SH-SY5Y (cell line): Measurements from ENCODE around the gene TMEM94.

Source experiments
- GATA2 ChIP-seq: IDR thresholded peaks from 2 replicates; pipeline ENCODE4 v1.6.1; 2011; ENCODE audit warnings: mild to moderate bottlenecking, low read depth, low read length
- GATA3 ChIP-seq: IDR thresholded peaks from 2 replicates; pipeline ENCODE4 v1.6.1; 2011; ENCODE audit warnings: low read depth, mild to moderate bottlenecking, low read length, moderate library complexity

Gene TMEM94

DNA sequence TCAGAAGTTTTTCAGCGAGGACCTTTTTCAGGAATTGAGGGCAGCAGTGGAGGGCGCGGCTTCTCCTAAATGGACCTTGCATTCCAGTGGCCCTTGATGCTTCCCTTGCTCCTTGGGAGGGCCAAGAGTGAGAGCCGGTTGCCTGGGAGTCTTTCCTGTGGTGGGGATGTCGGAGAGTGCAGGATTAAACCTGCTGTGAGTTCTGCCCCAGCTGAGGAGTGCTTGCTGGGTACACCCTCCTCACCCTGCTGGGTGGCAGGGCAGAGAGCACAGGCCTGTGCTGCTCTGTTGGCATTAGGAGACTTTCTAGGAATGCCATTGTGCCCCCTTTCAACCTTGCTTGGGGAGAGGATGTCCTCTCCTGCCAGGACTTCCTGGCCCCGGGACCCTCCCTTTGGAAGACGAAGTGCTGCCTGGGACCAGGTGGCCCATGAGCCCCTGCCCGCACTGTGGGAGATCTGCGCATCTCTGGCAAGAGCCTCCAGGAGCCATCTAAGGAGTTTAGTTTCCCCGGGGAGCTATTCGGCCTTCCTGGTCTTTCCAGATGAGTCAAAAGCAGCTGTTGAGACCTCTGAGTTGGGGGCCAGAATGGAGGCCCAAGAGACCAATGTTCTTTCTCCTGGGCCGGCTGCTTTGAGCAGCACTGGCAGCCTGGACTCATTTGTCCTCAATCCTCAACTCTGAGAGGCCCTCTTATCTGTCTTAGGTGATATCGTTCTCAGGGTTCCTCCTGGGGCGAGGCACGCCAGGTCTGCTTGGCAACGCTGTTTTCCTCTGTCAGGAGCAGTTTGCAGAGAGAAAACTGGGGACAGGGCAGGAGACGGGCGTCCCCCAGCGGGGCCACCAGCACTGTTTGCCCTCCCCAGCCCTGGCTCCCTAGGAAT lies 74.6 kb downstream of the TMEM94 start:
- TF ChIP-seq GATA2 (no peak), GATA3 (no peak)

DNA sequence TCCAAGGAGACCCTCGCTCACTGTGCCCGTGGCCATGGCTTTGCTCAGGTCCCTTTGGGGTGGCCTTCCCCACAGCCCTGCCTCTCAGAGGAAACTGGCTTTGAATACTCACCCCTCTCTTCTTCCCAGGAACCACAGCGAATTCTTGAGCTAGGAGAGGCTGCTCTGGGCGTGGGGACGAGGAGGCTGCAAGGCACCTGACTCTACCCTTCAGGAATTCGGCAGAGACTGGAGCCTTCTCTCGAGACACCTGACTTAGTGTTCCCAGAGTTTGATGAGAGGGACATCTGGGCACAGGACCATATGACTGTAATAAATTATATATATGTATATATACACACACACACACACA lies 75.3 kb downstream of the TMEM94 start:
- no peak for TF ChIP-seq GATA3
- no peak for TF ChIP-seq GATA2

GRCh38 chr17:75535119-75535537 lies 78.7 kb downstream of the TMEM94 start:
- no peak for TF ChIP-seq GATA2
- TF ChIP-seq GATA3, result no peak

GRCh38 chr17:75535871-75536270 lies 79.4 kb downstream of the TMEM94 start:
- TF ChIP-seq GATA2, result no peak
- TF ChIP-seq GATA3, result no peak

GRCh38 chr17:75536366-75536765 lies 79.9 kb downstream of the TMEM94 start:
- TF ChIP-seq GATA2 (no peak), GATA3 (no peak)

- TF ChIP-seq GATA3 (no peak), GATA2 (no peak)
Measured at GRCh38 chr17:75539967-75540729, 83.7 kb downstream of the TMEM94 start.

- no peak for TF ChIP-seq GATA3
- TF ChIP-seq GATA2, result no peak
Measured at GRCh38 chr17:75540923-75541503, 84.6 kb downstream of the TMEM94 start.

DNA sequence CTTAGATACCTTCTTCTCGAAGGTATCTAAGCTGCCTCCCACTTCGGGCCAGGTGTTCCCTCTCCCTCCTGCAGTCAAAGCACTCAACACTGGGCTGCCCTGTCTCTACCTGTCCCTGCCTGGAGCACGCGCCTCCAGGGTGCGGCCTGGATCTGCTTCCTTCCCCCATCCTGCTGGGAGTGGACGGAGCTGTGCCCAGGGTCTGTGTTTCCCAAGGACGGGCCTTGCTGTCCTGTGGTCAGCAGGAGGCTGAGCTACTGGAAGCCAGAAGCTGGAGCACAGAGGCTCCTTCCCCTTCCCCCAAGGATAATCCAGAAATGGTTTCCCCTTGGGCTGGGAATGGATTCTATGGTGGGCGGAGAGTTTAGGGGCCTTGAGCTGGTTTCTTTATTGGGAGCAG lies 85.8 kb downstream of the TMEM94 start:
- TF ChIP-seq GATA3 (no peak), GATA2 (no peak)

- TF ChIP-seq GATA3 (no peak), GATA2 (no peak)
Measured at GRCh38 chr17:75542728-75543336, 86.4 kb downstream of the TMEM94 start.

- TF ChIP-seq GATA3, result no peak
- TF ChIP-seq GATA2, result no peak
Measured at GRCh38 chr17:75544250-75544649, 87.8 kb downstream of the TMEM94 start.

- TF ChIP-seq GATA2, result no peak
- TF ChIP-seq GATA3, result no peak
Measured at GRCh38 chr17:75546181-75546580, 89.7 kb downstream of the TMEM94 start.

- no peak for TF ChIP-seq GATA2
- TF ChIP-seq GATA3, result no peak
Measured at GRCh38 chr17:75547091-75547490, 90.7 kb downstream of the TMEM94 start.

DNA sequence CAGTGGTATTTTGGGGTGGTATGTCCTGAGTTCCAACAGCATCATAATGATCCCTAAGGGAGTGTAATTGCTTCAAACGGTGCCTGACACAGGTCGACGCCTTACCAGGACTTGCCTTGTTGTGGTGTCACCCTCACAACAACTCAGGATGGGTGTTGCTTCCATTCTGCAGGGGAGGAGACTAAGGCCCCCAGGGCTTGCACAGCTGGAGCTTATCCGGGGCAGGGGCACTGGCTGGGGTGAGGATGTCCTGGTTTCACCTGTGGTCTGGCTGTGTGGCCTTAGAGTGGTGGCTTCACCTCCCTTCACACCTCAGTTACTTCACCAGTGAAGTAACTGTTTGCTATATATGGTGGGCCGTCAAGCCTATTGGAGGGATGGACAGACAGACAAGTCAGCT lies 92.4 kb downstream of the TMEM94 start:
- TF ChIP-seq GATA2 (no peak), GATA3 (no peak)
